Stimulated activated CD4-positive, alpha-beta T cell treated with anti-CD3 and anti-CD28 coated beads, Interleukin-1b, Interleukin-23, amount 100 ng/mL, for 4 hours (primary cell): ENCODE data around the gene ADARB1.

Experiments
- DNase-seq, 2 donors: peaks; one replicate each; pipeline ENCODE4 v3.0.0-alpha.2; 2020; ENCODE audit warnings: low read depth in 2 of 2

ADARB1 gene

GRCh38 chr21:45039317-45040156 is 34.8 kb upstream of the ADARB1 start:
- DNase-seq: no peak

DNA sequence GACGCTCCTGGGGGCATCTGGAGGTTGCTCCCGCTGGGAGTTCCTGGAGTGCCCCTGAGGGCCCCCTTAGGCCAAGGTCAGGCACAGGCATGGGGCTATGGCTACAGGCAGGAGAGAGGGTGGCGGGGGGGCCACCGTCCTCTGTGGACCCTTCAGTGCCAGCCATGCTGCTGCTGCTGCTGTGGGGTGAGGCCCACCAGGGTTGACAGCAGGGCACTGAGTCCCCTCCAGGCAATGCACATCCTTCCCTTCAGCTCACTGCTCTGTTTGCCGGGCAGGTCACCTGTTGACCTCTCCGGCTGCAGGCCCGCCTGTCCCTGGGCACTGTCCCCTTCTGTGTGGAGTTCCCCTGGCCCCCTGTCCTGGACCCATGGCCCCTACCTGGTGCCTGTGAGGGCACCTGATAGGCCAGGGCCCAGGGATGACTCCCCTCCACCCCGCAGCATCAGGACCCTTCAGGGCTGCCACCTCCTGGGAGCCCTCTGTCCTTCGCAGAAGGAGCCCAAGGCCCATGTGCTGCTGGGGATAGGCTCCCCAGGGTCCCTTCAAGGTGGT is 34.1 kb upstream of the ADARB1 start:
- DNase-seq: no peak

DNA sequence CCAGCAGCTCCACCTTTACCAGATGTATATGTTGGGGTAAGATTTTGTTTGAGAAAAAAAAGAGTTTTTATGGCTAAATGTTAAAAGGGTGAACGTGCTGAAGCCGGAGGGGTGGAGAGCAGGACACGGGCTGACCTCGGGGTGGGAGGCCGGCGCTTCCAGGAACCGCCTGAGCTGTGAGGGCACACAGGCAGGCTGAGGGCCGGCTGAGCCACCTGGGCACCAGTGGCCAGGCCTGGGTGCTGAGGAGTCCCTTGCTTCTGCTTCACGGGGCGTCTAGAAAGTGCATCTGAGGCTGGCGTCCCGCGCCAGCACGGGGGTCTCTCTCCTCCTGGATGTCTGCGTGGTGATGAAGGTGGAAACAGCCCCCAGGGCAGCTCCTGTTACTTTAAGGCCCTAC is 33.6 kb upstream of the ADARB1 start:
- no peak for DNase-seq

DNA sequence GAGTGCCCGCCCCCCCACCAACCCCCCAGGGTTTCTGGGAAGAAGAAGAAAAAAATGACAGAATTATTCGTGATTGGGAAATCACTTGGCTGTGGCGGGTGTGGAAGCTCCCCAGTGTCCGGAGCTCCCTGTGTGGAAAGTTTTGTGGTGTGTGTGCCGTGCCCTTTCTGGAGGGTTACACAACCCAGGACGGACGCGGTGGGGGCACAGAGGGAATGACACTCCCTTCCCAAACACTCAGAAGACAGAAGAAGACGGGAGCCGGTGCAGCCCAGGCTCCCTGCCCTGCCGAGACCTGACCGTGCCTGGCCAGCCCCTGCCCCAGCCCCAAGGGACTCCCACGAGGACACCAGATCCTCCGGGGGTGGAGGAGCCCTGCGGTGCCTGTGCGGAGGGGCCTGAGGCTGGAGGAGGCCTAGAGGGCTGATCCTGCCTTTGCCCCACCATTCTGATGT is 33.0 kb upstream of the ADARB1 start:
- no peak for DNase-seq

DNA sequence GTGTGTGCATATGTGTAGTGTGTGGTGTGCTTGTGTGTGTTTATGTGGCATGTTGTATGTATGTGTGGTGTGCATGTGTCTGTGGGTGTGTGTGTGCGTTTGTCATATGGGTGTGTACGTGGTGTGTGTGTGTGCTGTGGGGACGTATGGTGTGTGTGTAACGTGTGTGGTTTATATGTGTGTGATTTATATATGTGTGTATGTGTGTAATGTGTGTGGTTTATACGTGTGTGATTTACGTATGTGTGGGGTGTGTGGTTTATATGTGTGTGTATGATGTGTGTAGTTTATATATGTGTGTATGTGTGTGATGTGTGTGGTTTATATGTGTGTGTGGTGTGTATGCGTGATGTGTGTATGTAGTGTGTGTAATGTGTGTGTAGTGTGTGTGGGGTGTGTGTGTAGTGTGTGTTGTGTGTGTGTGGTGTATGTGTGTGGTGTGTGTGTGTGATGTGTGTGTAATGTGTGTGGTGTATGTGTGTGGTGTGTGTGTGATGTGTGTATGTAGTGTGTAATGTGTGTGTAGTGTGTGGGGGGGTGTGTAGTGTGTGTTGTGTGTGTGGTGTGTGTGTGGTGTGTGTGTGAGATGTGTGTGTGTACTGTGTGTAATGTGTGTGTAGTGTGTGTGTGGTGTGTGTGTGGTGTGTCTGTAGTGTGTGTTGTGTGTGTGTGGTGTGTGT is 32.3 kb upstream of the ADARB1 start:
- DNase-seq: no peak

DNA sequence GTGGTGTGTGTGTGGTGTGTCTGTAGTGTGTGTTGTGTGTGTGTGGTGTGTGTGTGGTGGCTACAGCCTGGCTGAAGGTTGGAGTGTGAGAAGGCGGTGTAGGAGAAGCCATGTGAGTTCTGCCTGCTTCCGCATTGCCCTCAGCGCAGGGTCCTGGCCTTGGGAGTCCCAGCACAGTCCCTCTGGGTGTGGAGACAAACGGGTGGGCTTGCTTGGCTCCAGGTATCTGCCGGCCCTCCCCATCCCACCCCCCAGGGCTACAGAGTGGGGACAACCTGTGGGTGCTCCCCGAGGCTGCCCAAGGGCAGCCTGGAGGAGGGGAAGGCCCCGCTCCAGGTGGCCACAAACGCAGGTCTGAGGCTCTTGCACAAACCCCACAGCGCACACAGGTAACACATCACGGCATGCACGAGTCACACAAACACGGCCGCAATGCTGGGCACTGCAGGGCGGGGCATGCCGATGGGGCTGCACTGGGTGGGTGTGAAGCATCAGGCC is 31.7 kb upstream of the ADARB1 start:
- no peak for DNase-seq

GRCh38 chr21:45043541-45044020 is 30.8 kb upstream of the ADARB1 start:
- no peak for DNase-seq

- no peak for DNase-seq
Measured at GRCh38 chr21:45045481-45045880, 28.9 kb upstream of the ADARB1 start.

DNA sequence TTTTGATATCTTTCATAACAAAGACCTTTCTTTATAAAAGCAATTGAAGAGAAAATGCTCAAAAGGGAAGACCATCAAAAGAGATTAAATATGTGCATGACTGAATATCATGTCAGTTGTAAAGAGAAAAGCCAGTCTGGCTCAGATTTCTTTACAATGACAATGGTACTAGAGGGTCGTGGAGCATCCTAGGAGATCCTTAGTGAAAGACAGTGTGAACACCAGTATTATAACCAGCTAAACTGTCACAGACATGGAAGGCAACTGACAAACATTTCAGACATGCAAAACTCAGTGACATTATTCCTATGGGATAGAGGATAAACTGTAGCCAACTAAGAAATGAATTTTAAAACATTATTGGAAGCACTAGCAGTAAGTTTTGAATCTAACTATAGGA is 27.1 kb upstream of the ADARB1 start:
- no peak for DNase-seq

- DNase-seq: no peak
Measured at GRCh38 chr21:45048026-45048698, 26.2 kb upstream of the ADARB1 start.

DNA sequence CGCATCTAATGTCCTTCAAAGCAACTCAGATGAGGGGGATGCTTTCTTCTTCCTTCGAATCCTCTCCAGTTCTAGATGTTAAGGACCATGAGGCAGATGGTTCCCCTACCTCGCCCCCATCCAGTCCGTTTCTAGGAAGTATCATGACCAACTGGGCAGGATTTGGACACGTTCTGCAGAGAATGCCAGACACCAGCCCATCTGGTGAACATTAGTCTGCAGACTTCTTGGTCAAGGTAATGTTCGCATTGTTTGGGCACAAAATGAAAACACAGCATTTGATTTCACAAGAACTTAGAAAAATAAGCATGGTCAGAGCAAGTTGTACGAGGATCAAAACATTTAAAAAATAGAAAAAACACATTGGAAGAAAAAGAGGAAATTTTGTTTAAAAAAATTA is 25.4 kb upstream of the ADARB1 start:
- no peak for DNase-seq

DNA sequence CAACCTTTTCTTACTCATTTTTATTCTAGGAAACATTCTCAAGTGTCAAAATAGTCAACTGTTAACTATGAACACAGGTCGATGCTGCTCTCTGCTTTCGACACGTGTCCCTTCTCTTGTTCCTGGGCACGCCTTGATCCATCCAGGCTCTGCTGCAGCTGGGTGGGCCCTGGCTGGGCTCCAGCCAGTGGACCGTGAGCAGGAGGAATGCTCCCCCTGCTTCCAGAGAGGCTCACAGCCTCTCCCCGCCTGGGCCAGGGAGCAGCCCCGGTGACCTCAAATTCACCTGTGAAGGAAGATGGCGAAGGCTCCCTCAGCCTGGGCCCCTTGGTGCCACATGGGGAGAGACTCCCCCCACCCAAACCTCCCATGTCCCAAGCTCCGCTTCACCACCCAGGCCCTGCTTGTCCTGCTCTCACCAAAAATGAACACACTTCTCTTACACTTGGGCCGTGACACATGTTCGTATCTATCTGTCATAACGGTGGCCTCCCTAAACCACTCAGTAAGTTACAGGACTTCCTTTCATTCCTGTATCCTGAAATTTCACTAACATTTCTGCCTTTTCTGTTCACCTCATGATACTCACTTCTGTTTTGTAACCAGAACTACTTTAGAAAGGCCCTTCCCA is 24.6 kb upstream of the ADARB1 start:
- DNase-seq: no peak

- no peak for DNase-seq
Measured at GRCh38 chr21:45050345-45050796, 24.0 kb upstream of the ADARB1 start.

DNA sequence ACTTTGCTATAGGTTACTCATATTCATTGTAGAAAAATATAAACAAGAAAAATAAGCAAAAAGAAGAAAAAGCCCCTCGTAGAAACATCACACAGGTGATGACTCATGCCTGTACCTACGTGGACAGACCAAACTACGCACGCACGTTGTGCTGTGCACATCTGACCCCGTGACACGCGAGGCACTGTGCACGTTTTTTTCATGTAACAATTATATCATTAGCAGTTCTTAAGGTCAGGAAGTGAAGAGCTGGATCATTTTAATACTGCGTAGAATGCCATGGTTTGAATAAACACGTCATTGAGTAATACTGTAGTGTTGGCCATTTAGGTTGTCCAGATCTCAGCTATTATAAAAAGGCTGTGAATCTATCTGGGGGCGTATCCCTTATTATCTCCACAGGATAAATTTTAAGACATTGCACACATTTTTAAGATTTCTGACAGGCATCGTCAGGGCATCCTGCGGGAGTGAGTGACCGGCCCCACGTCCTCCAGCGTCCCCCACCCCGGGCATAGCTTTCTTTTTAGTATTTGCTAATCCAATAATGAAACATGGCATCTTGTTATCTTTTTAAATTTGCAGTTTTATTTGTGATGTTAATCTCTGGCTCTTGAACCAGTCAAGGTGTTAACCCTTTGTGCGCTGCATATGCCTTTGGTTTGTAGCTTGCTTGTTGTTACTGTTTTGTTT is 23.4 kb upstream of the ADARB1 start:
- DNase-seq: no peak

DNA sequence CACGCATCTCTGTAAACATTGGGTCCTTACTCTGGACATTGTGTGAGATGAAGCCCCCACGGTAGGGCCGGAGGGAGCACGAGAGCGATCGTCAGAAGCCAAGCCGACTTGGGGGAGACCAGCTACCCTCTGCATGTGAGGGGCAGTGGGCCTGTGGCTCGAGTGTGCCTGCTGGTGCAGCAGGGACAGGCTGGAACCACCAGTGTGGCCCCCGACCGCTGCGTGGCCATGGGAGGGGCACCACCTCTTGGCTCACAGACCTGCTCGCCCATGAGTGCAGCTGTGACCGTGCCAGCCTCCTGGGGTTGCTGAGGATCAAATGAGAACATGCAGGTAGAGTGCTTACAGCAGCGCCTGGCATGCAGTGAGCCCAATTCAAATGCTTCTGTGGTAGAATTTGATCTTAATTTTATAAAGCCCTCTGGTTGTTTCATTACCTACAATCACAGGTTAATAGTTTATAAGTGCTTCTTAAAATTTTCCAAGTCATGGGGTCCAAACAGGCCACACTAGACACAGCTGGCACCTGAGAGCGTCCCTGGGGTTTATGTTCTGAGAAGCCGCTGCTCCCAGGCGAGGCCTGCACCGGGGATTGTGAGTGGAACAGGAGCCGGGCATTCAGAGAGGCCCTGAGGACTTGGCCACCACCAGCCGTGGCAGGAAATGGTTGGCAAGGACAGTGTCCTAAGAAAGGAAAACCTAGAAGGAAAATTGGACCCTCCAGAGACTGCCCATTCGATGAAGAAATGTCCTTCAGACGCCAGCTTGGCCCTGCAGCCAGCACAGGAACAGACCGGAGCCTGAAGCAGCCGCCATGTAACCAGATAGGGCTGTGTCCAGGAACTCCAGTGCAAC is 22.6 kb upstream of the ADARB1 start:
- DNase-seq: no peak

- DNase-seq: no peak
Measured at GRCh38 chr21:45052960-45053359, 21.4 kb upstream of the ADARB1 start.

- DNase-seq: no peak
Measured at GRCh38 chr21:45053561-45054226, 20.7 kb upstream of the ADARB1 start.

GRCh38 chr21:45054227-45054926 is 20.0 kb upstream of the ADARB1 start:
- DNase-seq: no peak
